IPS-NIHi7 (cell line): ENCODE results near the gene ZBTB40.

Experiments
- DNase-seq: peaks from one replicate; pipeline ENCODE4 v3.0.0; 2012; ENCODE audit warnings: mixed read lengths; ENCODE audit errors: extremely low spot score

Gene ZBTB40

GRCh38 chr1:22562584-22563583 lies 111.2 kb downstream of the ZBTB40 start, which contains the start of gene EPHA8:
Gene EPHA8, plus strand, starts transcription at chr1:22563489. Its CDS starts 147 bp downstream, at chr1:22563636.
- peak; percentile 51 for DNase-seq

GRCh38 chr1:22563671-22564602 lies 112.3 kb downstream of the ZBTB40 start:
- DNase-seq: no peak

GRCh38 chr1:22566161-22566560 lies 114.5 kb downstream of the ZBTB40 start:
- DNase-seq: no peak

GRCh38 chr1:22567197-22567596 lies 115.5 kb downstream of the ZBTB40 start:
- no peak for DNase-seq

GRCh38 chr1:22567994-22568393 lies 116.3 kb downstream of the ZBTB40 start:
- no peak for DNase-seq

GRCh38 chr1:22569269-22569668 lies 117.6 kb downstream of the ZBTB40 start:
- no peak for DNase-seq

GRCh38 chr1:22570140-22570909 lies 118.7 kb downstream of the ZBTB40 start:
- no peak for DNase-seq

- DNase-seq: no peak
Observed at GRCh38 chr1:22572818-22573217, 121.2 kb downstream of the ZBTB40 start.

GRCh38 chr1:22573237-22573636 lies 121.6 kb downstream of the ZBTB40 start:
- DNase-seq: no peak

GRCh38 chr1:22575532-22576149 lies 124.0 kb downstream of the ZBTB40 start:
- no peak for DNase-seq

- no peak for DNase-seq
Observed at GRCh38 chr1:22576150-22576544, 124.5 kb downstream of the ZBTB40 start.

- no peak for DNase-seq
Observed at GRCh38 chr1:22576617-22577016, 125.0 kb downstream of the ZBTB40 start.

- no peak for DNase-seq
Observed at GRCh38 chr1:22578732-22579361, 127.2 kb downstream of the ZBTB40 start.

GRCh38 chr1:22579541-22580155 lies 128.0 kb downstream of the ZBTB40 start:
- DNase-seq: no peak
